PC-9 (cell line): Measurements from ENCODE around the gene KCNS1. TPM values are rescaled to one million over a fixed set of nuclear protein-coding genes. Genes with fewer than 3 reads are reported as not detected.

Experiments used
- BruUV-seq: library from RNA; stranded (reverse); fragments of 400-500 nt; replicated peaks from 2 replicates; lab custom pipeline; 2021; lab: Mats Ljungman, UMichigan
- CTCF ChIA-PET: fragments of 300-600 bp; sonication (Branson Sonifier 250); formaldehyde crosslinking; loops from one replicate; lab custom pipeline; 2022; ENCODE audit warnings: antibody characterized with exemption; lab: Charles Lee
- POLR2A ChIA-PET: fragments of 300-600 bp; sonication (Branson Sonifier 250); formaldehyde crosslinking; loops from one replicate; lab custom pipeline; 2022; ENCODE audit warnings: antibody characterized with exemption; ENCODE audit not compliant: unreplicated experiment; lab: Charles Lee
- DNase-seq, 2 experiments: peaks; one replicate each; pipeline versions ENCODE4 v3.0.0 to v3.0.0-alpha.2; 2015 to 2022; ENCODE audit warnings: mixed read lengths in 1 of 2
- H2AFZ ChIP-seq: fragments of 200-600 bp; sonication (generic); 2 replicates; pipeline ENCODE4 v1.8.1; 2017; ENCODE audit warnings: antibody characterized with exemption
- H3F3A ChIP-seq: fragments of 200-600 bp; sonication (generic); 2 replicates; pipeline ENCODE4 v1.8.1; 2017; ENCODE audit warnings: antibody characterized with exemption, mild to moderate bottlenecking, low read depth; ENCODE audit not compliant: insufficient read depth
- H3K27ac ChIP-seq: fragments of 200-600 bp; sonication (generic); 2 replicates; pipeline ENCODE4 v1.6.1; 2016; ENCODE audit warnings: mixed run types
- H3K27me3 ChIP-seq: fragments of 200-600 bp; sonication (generic); 2 replicates; pipeline ENCODE4 v1.6.1; 2016; ENCODE audit warnings: low read depth, mixed run types; ENCODE audit not compliant: insufficient read depth
- H3K36me3 ChIP-seq: fragments of 200-600 bp; sonication (generic); 2 replicates; pipeline ENCODE4 v1.6.1; 2016; ENCODE audit warnings: low read depth, mixed run types
- H3K4me1 ChIP-seq: fragments of 200-600 bp; sonication (generic); replicated peaks from 2 replicates; pipeline ENCODE4 v1.6.1; 2016; ENCODE audit warnings: mixed run types; ENCODE audit not compliant: insufficient read depth
- H3K4me2 ChIP-seq: fragments of 200-600 bp; sonication (generic); 2 replicates; pipeline ENCODE4 v1.6.1; 2017; ENCODE audit warnings: mixed run types
- H3K4me3 ChIP-seq: fragments of 200-600 bp; sonication (generic); 2 replicates; pipeline ENCODE4 v1.6.1; 2016; ENCODE audit warnings: mixed run types
- H3K79me2 ChIP-seq: fragments of 200-600 bp; sonication (generic); 2 replicates; pipeline ENCODE4 v1.6.1; 2017; ENCODE audit warnings: low read depth, mixed run types
- H3K9me2 ChIP-seq: fragments of 200-600 bp; sonication (generic); 2 replicates; pipeline ENCODE4 v1.8.1; 2017; ENCODE audit warnings: mild to moderate bottlenecking; ENCODE audit not compliant: insufficient read depth
- H3K9me3 ChIP-seq: fragments of 200-600 bp; sonication (generic); 2 replicates; pipeline ENCODE4 v1.8.1; 2016; ENCODE audit warnings: low read depth; ENCODE audit not compliant: insufficient read depth
- H4K20me1 ChIP-seq: fragments of 200-600 bp; sonication (generic); 2 replicates; pipeline ENCODE4 v1.8.1; 2017; ENCODE audit not compliant: insufficient read depth
- CTCF ChIP-seq: fragments of 200-600 bp; sonication (generic); conservative IDR thresholded peaks from 2 replicates; pipeline ENCODE4 v1.6.1; 2017; ENCODE audit warnings: mixed run types, antibody characterized with exemption, mild to moderate bottlenecking, moderate library complexity
- EZH2 ChIP-seq: fragments of 200-600 bp; sonication (generic); IDR thresholded peaks from 2 replicates; pipeline ENCODE4 v1.8.0; 2017; ENCODE audit warnings: antibody characterized with exemption, low read depth
- intact Hi-C: fragments of 100-400 bp; cut with micrococcal nuclease; formaldehyde crosslinking; loops from one replicate; pipeline ENCODE4 v1.10.0; 2022; ENCODE audit not compliant: unreplicated experiment
- total RNA-seq: library from RNA; stranded (reverse); gene quantifications from 2 replicates; pipeline ENCODE4 v1.2.3, GENCODE V29; 2021

The KCNS1 gene
- total RNA-seq, 1 experiment from 2014 or later: 0.15 TPM

- H3K4me3 ChIP-seq: no peak overlapping the region
- no peak overlapping the region for H3K4me2 ChIP-seq
- H3K27me3 ChIP-seq: no peaks in the 10 kb centered on the region
- no peak overlapping the region for H2AFZ ChIP-seq
- H3K79me2 ChIP-seq: no peaks in the 10 kb centered on the region
- ChIA-PET CTCF (no interaction called here), POLR2A (interaction anchor here (0.7 kb wide), 1 partner anchor 1251 kb away, joined by 7 read pairs; no protein-coding TSS in a partner anchor)
- intact Hi-C loops: no loop called here
- no peaks in the 10 kb centered on the region for H4K20me1 ChIP-seq
- no peak for DNase-seq
- no peaks in the 10 kb centered on the region for H3K9me3 ChIP-seq
- H3K27ac ChIP-seq: no peak overlapping the region
- BruUV-seq: no TSS peak
- peak; percentile 47; the same call in 1 of the 2 replicates for TF ChIP-seq CTCF
- TF ChIP-seq EZH2: no peak
- H3F3A ChIP-seq: no peaks in the 10 kb centered on the region
- H3K4me1 ChIP-seq: no peaks in the 10 kb centered on the region
- H3K36me3 ChIP-seq: no peaks in the 10 kb centered on the region
- no peaks in the 10 kb centered on the region for H3K9me2 ChIP-seq
Observed at GRCh38 chr20:45118028-45118427, 17.1 kb upstream of the KCNS1 start.

- Histone ChIP-seq H4K20me1 (no peaks in the 10 kb centered on the region), H3K9me3 (no peaks in the 10 kb centered on the region), H3K4me3 (no peak overlapping the region), H3K9me2 (no peaks in the 10 kb centered on the region), H3K4me1 (no peaks in the 10 kb centered on the region), H3K4me2 (no peak overlapping the region), H3K27me3 (no peaks in the 10 kb centered on the region), H3K27ac (no peak overlapping the region), H3F3A (no peaks in the 10 kb centered on the region), H3K36me3 (no peaks in the 10 kb centered on the region), H2AFZ (no peak overlapping the region), H3K79me2 (no peaks in the 10 kb centered on the region)
- DNase-seq: no peak
- CTCF ChIA-PET: no interaction called here
- POLR2A ChIA-PET: no interaction called here
- intact Hi-C loops: no loop called here
- no TSS peak for BruUV-seq
- TF ChIP-seq EZH2 (no peak), CTCF (no peak)
Observed at GRCh38 chr20:45117581-45117980, 16.7 kb upstream of the KCNS1 start.

- Histone ChIP-seq H3K4me3 (no peak overlapping the region), H3K27ac (no peak overlapping the region), H3K9me3 (no peaks in the 10 kb centered on the region), H3K27me3 (no peaks in the 10 kb centered on the region), H3F3A (no peaks in the 10 kb centered on the region), H3K4me1 (no peaks in the 10 kb centered on the region), H3K4me2 (no peak overlapping the region), H3K36me3 (no peaks in the 10 kb centered on the region), H3K9me2 (no peaks in the 10 kb centered on the region), H4K20me1 (no peaks in the 10 kb centered on the region), H3K79me2 (no peaks in the 10 kb centered on the region), H2AFZ (no peak overlapping the region)
- intact Hi-C loops: no loop called here
- ChIA-PET POLR2A (no interaction called here), CTCF (interaction anchor here (1.2 to 1.4 kb wide), 2 partner anchors 10 to 114 kb away, joined by 3 to 6 read pairs; no protein-coding TSS in a partner anchor)
- BruUV-seq: no TSS peak
- no peak for DNase-seq
- no peak for TF ChIP-seq EZH2
- TF ChIP-seq CTCF: no peak
Observed at GRCh38 chr20:45115829-45116228, 14.9 kb upstream of the KCNS1 start.
